ENCODE measurements around the gene KHDRBS2. TPM values are rescaled to one million over a fixed set of nuclear protein-coding genes. Genes with fewer than 3 reads are reported as not detected.

The KHDRBS2 gene
- total RNA-seq, 1 donor from 2014 or later, result not detected

DNA sequence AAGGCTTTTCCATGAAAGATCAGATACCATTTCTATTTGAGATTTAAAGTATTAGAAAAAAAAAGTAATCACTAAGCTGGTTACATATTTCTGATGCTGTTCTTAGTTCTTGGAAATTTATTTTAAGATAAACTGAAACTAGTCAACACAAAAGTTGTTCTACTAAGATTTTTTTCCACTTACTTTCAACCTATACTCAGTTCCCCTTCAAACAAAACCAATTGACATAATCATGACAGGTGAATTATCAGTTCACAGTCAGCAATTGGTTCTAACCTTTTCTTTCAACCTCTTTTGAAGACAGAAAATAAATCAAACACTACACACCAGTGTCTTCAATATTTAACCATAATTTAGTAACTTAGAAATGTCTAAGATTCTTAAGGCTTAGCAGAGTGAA, 228.7 kb downstream of the KHDRBS2 start:
- no peak overlapping the region for H3K27ac ChIP-seq (ENCODE audit: low read depth, low read length)
- TF ChIP-seq, protein P1, sequence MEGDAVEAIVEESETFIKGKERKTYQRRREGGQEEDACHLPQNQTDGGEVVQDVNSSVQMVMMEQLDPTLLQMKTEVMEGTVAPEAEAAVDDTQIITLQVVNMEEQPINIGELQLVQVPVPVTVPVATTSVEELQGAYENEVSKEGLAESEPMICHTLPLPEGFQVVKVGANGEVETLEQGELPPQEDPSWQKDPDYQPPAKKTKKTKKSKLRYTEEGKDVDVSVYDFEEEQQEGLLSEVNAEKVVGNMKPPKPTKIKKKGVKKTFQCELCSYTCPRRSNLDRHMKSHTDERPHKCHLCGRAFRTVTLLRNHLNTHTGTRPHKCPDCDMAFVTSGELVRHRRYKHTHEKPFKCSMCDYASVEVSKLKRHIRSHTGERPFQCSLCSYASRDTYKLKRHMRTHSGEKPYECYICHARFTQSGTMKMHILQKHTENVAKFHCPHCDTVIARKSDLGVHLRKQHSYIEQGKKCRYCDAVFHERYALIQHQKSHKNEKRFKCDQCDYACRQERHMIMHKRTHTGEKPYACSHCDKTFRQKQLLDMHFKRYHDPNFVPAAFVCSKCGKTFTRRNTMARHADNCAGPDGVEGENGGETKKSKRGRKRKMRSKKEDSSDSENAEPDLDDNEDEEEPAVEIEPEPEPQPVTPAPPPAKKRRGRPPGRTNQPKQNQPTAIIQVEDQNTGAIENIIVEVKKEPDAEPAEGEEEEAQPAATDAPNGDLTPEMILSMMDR (IDR thresholded peaks at IDR 0.05; ENCODE audit: insufficient read depth, low read depth, low read length), result no peak
- no peak for TF ChIP-seq EZH2 (IDR thresholded peaks at IDR 0.05; ENCODE audit: insufficient read depth, low read length)
- DNase-seq (ENCODE audit: low read depth) (no peak), FAIRE-seq (no peak)
- H3K4me3 ChIP-seq (ENCODE audit: insufficient read depth, low read depth, low read length), result no peak overlapping the region
- H3K79me2 ChIP-seq (ENCODE audit: insufficient read depth, low read length), result no peaks in the 10 kb centered on the region
- H3K4me1 ChIP-seq (ENCODE audit: insufficient read depth, low read length), result no peaks in the 10 kb centered on the region
- no peak overlapping the region for H2AFZ ChIP-seq (ENCODE audit: low read depth, low read length)
- H3K9ac ChIP-seq (ENCODE audit: low read length), result no peak overlapping the region
- no peaks in the 10 kb centered on the region for H3K36me3 ChIP-seq (ENCODE audit: insufficient read depth, low read length)
- no peaks in the 10 kb centered on the region for H3K27me3 ChIP-seq (ENCODE audit: insufficient read depth, low read length)
- peaks cover 3% of the 10 kb centered on the region for H3K9me3 ChIP-seq (ENCODE audit: insufficient read depth, low read depth, low read length)
- peaks cover 2% of the 10 kb centered on the region for H3K9me3 Mint-ChIP-seq (ENCODE audit: unreplicated experiment)
- no peaks in the 10 kb centered on the region for H3K27me3 Mint-ChIP-seq (ENCODE audit: low read depth, unreplicated experiment)
- no peaks in the 10 kb centered on the region for H4K20me1 ChIP-seq (ENCODE audit: insufficient read depth, low read length)
- H3K36me3 Mint-ChIP-seq (ENCODE audit: low read depth, unreplicated experiment), result no peaks in the 10 kb centered on the region
- no peak overlapping the region for H3K27ac Mint-ChIP-seq (ENCODE audit: unreplicated experiment)
- no peak overlapping the region for H3K4me2 ChIP-seq (ENCODE audit: low read length)
- H3K4me3 Mint-ChIP-seq (ENCODE audit: unreplicated experiment), result no peak overlapping the region
- no peaks in the 10 kb centered on the region for H3K4me1 Mint-ChIP-seq (ENCODE audit: low read depth, unreplicated experiment)

DNA sequence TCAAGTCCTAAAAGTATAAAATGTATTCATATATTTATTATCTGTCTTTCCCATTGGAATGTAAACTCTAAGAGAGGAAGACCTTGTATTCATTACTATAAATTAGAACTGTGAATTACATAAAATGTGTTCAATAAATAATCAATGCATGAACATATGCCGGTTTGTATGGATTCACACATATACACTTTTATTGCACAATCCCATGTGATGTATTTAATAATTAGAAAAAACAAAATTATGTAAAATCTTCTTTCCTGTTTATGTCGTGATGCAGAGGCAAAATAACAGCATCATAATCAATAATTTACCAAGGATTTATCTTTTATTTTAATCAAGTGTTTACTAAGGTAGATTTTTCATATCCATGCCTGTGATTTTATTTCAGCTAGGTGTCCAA, 240.5 kb downstream of the KHDRBS2 start:
- Mint-ChIP-seq H3K9me3 (ENCODE audit: unreplicated experiment) (no peaks in the 10 kb centered on the region), H3K27me3 (ENCODE audit: low read depth, unreplicated experiment) (no peaks in the 10 kb centered on the region), H3K36me3 (ENCODE audit: low read depth, unreplicated experiment) (no peaks in the 10 kb centered on the region), H3K27ac (ENCODE audit: unreplicated experiment) (no peak overlapping the region), H3K4me1 (ENCODE audit: low read depth, unreplicated experiment) (peaks cover 5% of the 10 kb centered on the region), H3K4me3 (ENCODE audit: unreplicated experiment) (no peak overlapping the region)
- Histone ChIP-seq H3K27me3 (ENCODE audit: insufficient read depth, low read length) (no peaks in the 10 kb centered on the region), H3K4me3 (ENCODE audit: insufficient read depth, low read depth, low read length) (no peak overlapping the region), H3K27ac (ENCODE audit: low read depth, low read length) (no peak overlapping the region), H3K36me3 (ENCODE audit: insufficient read depth, low read length) (no peaks in the 10 kb centered on the region), H3K9me3 (ENCODE audit: insufficient read depth, low read depth, low read length) (no peaks in the 10 kb centered on the region), H2AFZ (ENCODE audit: low read depth, low read length) (no peak overlapping the region), H4K20me1 (ENCODE audit: insufficient read depth, low read length) (no peaks in the 10 kb centered on the region), H3K4me1 (ENCODE audit: insufficient read depth, low read length) (no peaks in the 10 kb centered on the region), H3K4me2 (ENCODE audit: low read length) (no peak overlapping the region), H3K9ac (ENCODE audit: low read length) (no peak overlapping the region), H3K79me2 (ENCODE audit: insufficient read depth, low read length) (no peaks in the 10 kb centered on the region)
- FAIRE-seq (no peak), DNase-seq (ENCODE audit: low read depth) (no peak)
- TF ChIP-seq EZH2 (IDR thresholded peaks at IDR 0.05; ENCODE audit: insufficient read depth, low read length), result no peak
- TF ChIP-seq, protein P1 (IDR thresholded peaks at IDR 0.05; ENCODE audit: insufficient read depth, low read depth, low read length), result no peak

DNA sequence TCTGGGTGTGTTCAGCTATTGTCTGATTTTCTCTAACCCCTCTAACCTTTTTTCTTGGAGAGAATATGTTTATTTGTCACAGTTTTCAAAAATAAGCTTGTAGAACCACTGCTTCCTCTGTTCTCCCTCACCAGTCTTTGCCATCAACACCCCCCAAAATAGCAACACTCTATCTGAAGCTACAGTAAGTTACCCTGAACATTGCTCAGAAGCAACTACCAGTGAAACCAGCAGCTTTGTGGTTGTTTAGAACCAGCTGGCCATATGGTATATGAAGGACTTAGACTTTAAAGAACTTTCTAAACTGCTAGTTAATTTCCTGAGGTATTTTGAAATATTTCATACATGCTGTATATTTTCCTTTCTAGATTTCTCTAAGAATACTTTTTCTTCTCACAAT, 242.9 kb downstream of the KHDRBS2 start:
- Histone ChIP-seq H4K20me1 (ENCODE audit: insufficient read depth, low read length) (no peaks in the 10 kb centered on the region), H2AFZ (ENCODE audit: low read depth, low read length) (no peak overlapping the region), H3K36me3 (ENCODE audit: insufficient read depth, low read length) (no peaks in the 10 kb centered on the region), H3K27ac (ENCODE audit: low read depth, low read length) (no peak overlapping the region), H3K9ac (ENCODE audit: low read length) (no peak overlapping the region), H3K79me2 (ENCODE audit: insufficient read depth, low read length) (no peaks in the 10 kb centered on the region), H3K4me3 (ENCODE audit: insufficient read depth, low read depth, low read length) (no peak overlapping the region), H3K4me2 (ENCODE audit: low read length) (no peak overlapping the region), H3K4me1 (ENCODE audit: insufficient read depth, low read length) (no peaks in the 10 kb centered on the region), H3K9me3 (ENCODE audit: insufficient read depth, low read depth, low read length) (no peaks in the 10 kb centered on the region), H3K27me3 (ENCODE audit: insufficient read depth, low read length) (no peaks in the 10 kb centered on the region)
- Mint-ChIP-seq H3K4me1 (ENCODE audit: low read depth, unreplicated experiment) (peaks cover 5% of the 10 kb centered on the region), H3K4me3 (ENCODE audit: unreplicated experiment) (no peak overlapping the region), H3K9me3 (ENCODE audit: unreplicated experiment) (no peaks in the 10 kb centered on the region), H3K36me3 (ENCODE audit: low read depth, unreplicated experiment) (no peaks in the 10 kb centered on the region), H3K27ac (ENCODE audit: unreplicated experiment) (no peak overlapping the region), H3K27me3 (ENCODE audit: low read depth, unreplicated experiment) (no peaks in the 10 kb centered on the region)
- no peak for DNase-seq (ENCODE audit: low read depth)
- TF ChIP-seq, protein P1 (IDR thresholded peaks at IDR 0.05; ENCODE audit: insufficient read depth, low read depth, low read length), result no peak
- no peak for TF ChIP-seq EZH2 (IDR thresholded peaks at IDR 0.05; ENCODE audit: insufficient read depth, low read length)
- FAIRE-seq, result no peak

Data from astrocyte (in vitro differentiated cells and primary cell).